HG02642 (cell line): ENCODE measurements around the gene AATK.

Experiments used
- ATAC-seq: cut with Tn5 transposase; IDR thresholded peaks from one replicate; pipeline ENCODE4 v1.9.1; 2021; ENCODE audit warnings: mild to moderate bottlenecking; ENCODE audit not compliant: unreplicated experiment, poor library complexity

The AATK gene

GRCh38 chr17:81099888-81100287 is 66.1 kb downstream of the AATK start:
- ATAC-seq = no peak

- ATAC-seq = no peak
Observed at GRCh38 chr17:81097943-81098308, 68.1 kb downstream of the AATK start.

GRCh38 chr17:81097134-81097942 is 68.7 kb downstream of the AATK start:
- no peak for ATAC-seq

- no peak for ATAC-seq
Observed at GRCh38 chr17:81096741-81097133, 69.3 kb downstream of the AATK start.

- no peak for ATAC-seq
Observed at GRCh38 chr17:81095383-81095762, 70.6 kb downstream of the AATK start.

GRCh38 chr17:81094509-81095382 is 71.3 kb downstream of the AATK start:
- ATAC-seq = no peak

GRCh38 chr17:81093619-81094508 is 72.2 kb downstream of the AATK start:
- ATAC-seq = no peak

GRCh38 chr17:81092518-81093095 is 73.4 kb downstream of the AATK start:
- no peak for ATAC-seq

- ATAC-seq = no peak
Observed at GRCh38 chr17:81091774-81092517, 74.1 kb downstream of the AATK start.

GRCh38 chr17:81091154-81091553 is 74.9 kb downstream of the AATK start:
- ATAC-seq = no peak

GRCh38 chr17:81090361-81091136 is 75.5 kb downstream of the AATK start:
- no peak for ATAC-seq

GRCh38 chr17:81086789-81087551 is 79.1 kb downstream of the AATK start:
- ATAC-seq = no peak

- ATAC-seq = no peak
Observed at GRCh38 chr17:81085420-81085911, 80.6 kb downstream of the AATK start.

GRCh38 chr17:81084680-81085419 is 81.2 kb downstream of the AATK start:
- ATAC-seq = no peak

GRCh38 chr17:81083125-81083765 is 82.8 kb downstream of the AATK start:
- no peak for ATAC-seq

GRCh38 chr17:81082177-81083073 is 83.6 kb downstream of the AATK start:
- no peak for ATAC-seq
